Activated naive CD8-positive, alpha-beta T cell treated with anti-CD3 and anti-CD28 coated beads for 36 hours (primary cell): ENCODE measurements around the gene ZFYVE16. TPM values are rescaled to one million over a fixed set of nuclear protein-coding genes. Genes with fewer than 3 reads are reported as not detected.
"Not testable (repeated sequence)": the region's sequence is repeated elsewhere in the genome, so short reads cannot be mapped to it uniquely, and the experiment has no call there.

Experiments used
- DNase-seq: peaks from one replicate; pipeline ENCODE4 v3.0.0; 2021
- H3K27ac Mint-ChIP-seq: one replicate; pipeline ENCODE4 v1.8.0; 2022; ENCODE audit warnings: mild to moderate bottlenecking, moderate library complexity, mixed read lengths
- H3K27me3 Mint-ChIP-seq: one replicate; pipeline ENCODE4 v1.8.0; 2022; ENCODE audit warnings: mild to moderate bottlenecking, mixed read lengths
- H3K36me3 Mint-ChIP-seq: one replicate; pipeline ENCODE4 v1.8.0; 2021; ENCODE audit warnings: mild to moderate bottlenecking, mixed read lengths
- H3K4me1 Mint-ChIP-seq: one replicate; pipeline ENCODE4 v1.8.0; 2021; ENCODE audit warnings: mixed read lengths
- H3K4me3 Mint-ChIP-seq: one replicate; pipeline ENCODE4 v1.8.0; 2022; ENCODE audit warnings: mild to moderate bottlenecking, moderate library complexity, mixed read lengths
- H3K9me3 Mint-ChIP-seq: one replicate; pipeline ENCODE4 v1.8.0; 2022; ENCODE audit warnings: mixed read lengths
- total RNA-seq, 2 experiments: library from RNA; stranded (reverse); gene quantifications; one replicate each; pipeline ENCODE4 v1.2.3, GENCODE V29; 2021

ZFYVE16 gene
- total RNA-seq, 2 experiments from 2014 or later = 7.2 to 8.4 TPM

- not testable (repeated sequence) for H3K36me3 Mint-ChIP-seq
Measured at GRCh38 chr5:80493443-80493842, 85.6 kb downstream of the ZFYVE16 start.

DNA sequence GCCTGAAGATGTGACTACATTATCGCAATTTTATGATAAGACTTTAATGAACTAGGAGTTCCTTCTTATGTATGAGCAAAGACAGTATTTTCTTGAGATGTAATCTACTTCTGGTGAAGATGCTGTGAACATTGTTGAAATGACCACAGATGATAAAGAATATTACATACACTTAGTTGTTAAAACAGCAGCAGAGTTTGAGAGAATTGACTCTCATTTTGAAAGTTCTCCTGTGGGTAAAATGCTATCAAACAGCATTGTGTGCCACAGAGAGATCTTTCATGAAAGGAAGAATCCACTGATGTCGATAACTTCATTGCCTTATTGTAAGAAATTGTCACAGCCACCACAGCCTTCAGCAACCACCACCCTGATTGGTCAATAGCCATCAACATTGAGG, 88.0 kb downstream of the ZFYVE16 start:
- no peak for DNase-seq
- Mint-ChIP-seq H3K9me3 (no peaks in the 10 kb centered on the region), H3K27me3 (peaks cover 3% of the 10 kb centered on the region), H3K4me1 (no peaks in the 10 kb centered on the region), H3K4me3 (no peak overlapping the region), H3K27ac (no peak overlapping the region), H3K36me3 (no peaks in the 10 kb centered on the region)

More at GRCh38 chr5:80493443-80493842, 85.6 kb downstream of the ZFYVE16 start:
- H3K4me1 Mint-ChIP-seq, H3K27ac Mint-ChIP-seq, DNase-seq, H3K9me3 Mint-ChIP-seq, H3K27me3 Mint-ChIP-seq, H3K4me3 Mint-ChIP-seq: not testable (repeated sequence)

- H3K27ac Mint-ChIP-seq = no peak overlapping the region
- no peaks in the 10 kb centered on the region for H3K27me3 Mint-ChIP-seq
- no peak for DNase-seq
- no peak overlapping the region for H3K4me3 Mint-ChIP-seq
- H3K36me3 Mint-ChIP-seq = no peaks in the 10 kb centered on the region
- H3K4me1 Mint-ChIP-seq = no peaks in the 10 kb centered on the region
- H3K9me3 Mint-ChIP-seq = no peaks in the 10 kb centered on the region
Measured at GRCh38 chr5:80502800-80503199, 94.9 kb downstream of the ZFYVE16 start.

- Mint-ChIP-seq H3K27me3 (no peaks in the 10 kb centered on the region), H3K4me1 (no peaks in the 10 kb centered on the region), H3K9me3 (no peaks in the 10 kb centered on the region), H3K27ac (no peak overlapping the region), H3K36me3 (no peaks in the 10 kb centered on the region), H3K4me3 (no peak overlapping the region)
- no peak for DNase-seq
Measured at GRCh38 chr5:80503641-80504040, 95.8 kb downstream of the ZFYVE16 start.

DNA sequence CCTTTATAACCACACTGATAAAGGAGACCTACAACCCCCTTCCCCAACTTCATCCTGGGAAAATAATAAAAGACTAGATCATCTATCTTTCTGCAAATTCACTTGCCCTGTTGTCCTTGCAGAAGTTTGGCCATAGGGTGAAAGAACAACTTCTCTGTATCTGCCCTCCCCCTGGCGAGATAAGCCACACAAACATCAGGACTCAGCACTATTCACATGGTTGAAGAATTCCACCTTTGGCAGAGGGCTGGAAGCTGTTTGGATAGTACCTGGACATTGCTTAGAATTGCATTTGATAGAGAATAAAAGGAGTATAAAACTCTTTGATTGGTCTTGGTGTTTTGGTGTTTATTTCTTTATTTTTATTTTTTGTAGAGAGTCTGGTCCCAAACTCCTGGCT, 97.0 kb downstream of the ZFYVE16 start:
- no peaks in the 10 kb centered on the region for H3K9me3 Mint-ChIP-seq
- no peaks in the 10 kb centered on the region for H3K36me3 Mint-ChIP-seq
- DNase-seq = no peak
- no peaks in the 10 kb centered on the region for H3K4me1 Mint-ChIP-seq
- no peak overlapping the region for H3K27ac Mint-ChIP-seq
- no peak overlapping the region for H3K4me3 Mint-ChIP-seq
- no peaks in the 10 kb centered on the region for H3K27me3 Mint-ChIP-seq

DNA sequence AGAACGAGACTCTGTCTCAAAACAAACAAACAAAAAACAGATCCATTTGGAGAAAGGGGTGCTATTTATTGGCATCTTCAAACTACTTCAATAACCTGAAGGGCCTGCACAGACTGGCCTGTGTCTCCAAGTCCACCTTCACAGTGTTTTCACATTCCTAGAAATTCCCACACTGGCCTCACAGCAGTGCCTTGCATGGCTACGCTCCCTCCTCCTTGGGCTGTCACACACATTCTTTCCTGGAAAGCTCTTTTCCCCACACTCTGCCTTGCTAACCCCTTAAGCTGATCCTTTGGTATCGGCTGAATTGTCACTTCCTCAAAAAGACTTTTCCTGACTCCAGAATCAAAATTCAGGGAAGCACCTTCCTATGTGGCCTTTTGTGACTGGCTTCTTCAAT, 99.8 kb downstream of the ZFYVE16 start:
- no peaks in the 10 kb centered on the region for H3K27me3 Mint-ChIP-seq
- no peaks in the 10 kb centered on the region for H3K36me3 Mint-ChIP-seq
- H3K9me3 Mint-ChIP-seq = no peaks in the 10 kb centered on the region
- H3K4me3 Mint-ChIP-seq = no peak overlapping the region
- H3K27ac Mint-ChIP-seq = no peak overlapping the region
- no peaks in the 10 kb centered on the region for H3K4me1 Mint-ChIP-seq
- no peak for DNase-seq

DNA sequence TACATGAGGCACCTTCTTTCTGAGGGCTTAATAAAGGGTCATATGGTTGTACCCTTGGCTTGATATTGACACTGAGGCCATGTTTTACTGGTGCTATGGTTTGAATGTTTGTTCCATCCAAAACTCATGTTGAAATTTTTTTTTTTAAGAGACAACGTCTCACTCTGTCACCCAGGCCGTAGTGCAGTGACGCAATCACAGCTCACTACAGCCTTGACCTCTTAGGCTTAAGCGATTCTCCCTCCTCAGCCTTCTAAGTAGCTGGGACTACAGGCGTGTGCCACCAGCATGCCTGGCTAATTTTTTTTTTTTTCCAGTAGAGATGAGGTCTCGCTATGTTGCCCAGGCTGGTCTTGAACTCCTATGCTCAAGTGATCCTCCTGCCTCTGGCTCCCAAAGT, 101.0 kb downstream of the ZFYVE16 start:
- no peaks in the 10 kb centered on the region for H3K9me3 Mint-ChIP-seq
- H3K27ac Mint-ChIP-seq = no peak overlapping the region
- no peak overlapping the region for H3K4me3 Mint-ChIP-seq
- no peaks in the 10 kb centered on the region for H3K4me1 Mint-ChIP-seq
- H3K36me3 Mint-ChIP-seq = no peaks in the 10 kb centered on the region
- DNase-seq = no peak
- H3K27me3 Mint-ChIP-seq = no peaks in the 10 kb centered on the region

DNA sequence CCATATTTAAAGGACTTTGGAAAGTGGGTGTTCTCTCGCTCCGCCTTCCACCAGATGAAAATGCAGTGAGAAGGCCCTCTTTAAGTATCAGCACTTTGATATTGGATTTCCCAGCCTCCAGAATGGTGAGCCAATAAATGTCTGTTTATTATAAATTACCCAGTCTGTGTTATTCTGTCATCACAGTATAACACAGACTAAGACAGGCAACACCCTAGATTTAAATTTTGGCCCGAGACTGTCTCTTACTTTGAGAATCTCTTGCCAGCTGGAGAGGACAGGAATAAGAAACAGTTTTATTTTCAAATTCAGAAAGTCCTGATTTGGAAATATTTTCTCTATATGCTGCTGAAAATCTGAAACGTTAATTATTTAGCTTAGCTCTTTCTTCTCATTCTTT, 101.5 kb downstream of the ZFYVE16 start:
- Mint-ChIP-seq H3K27ac (no peak overlapping the region), H3K36me3 (no peaks in the 10 kb centered on the region), H3K9me3 (no peaks in the 10 kb centered on the region)

GRCh38 chr5:80516826-80517225, 109.0 kb downstream of the ZFYVE16 start:
- Mint-ChIP-seq H3K9me3 (no peaks in the 10 kb centered on the region), H3K27ac (no peak overlapping the region), H3K4me3 (no peak overlapping the region), H3K4me1 (peaks cover 5% of the 10 kb centered on the region), H3K27me3 (no peaks in the 10 kb centered on the region), H3K36me3 (no peaks in the 10 kb centered on the region)
- DNase-seq = peak; percentile 48

More for the DNA sequence above, 101.5 kb downstream of the ZFYVE16 start:
- DNase-seq = no peak
- Mint-ChIP-seq H3K4me1 (no peaks in the 10 kb centered on the region), H3K4me3 (no peak overlapping the region), H3K27me3 (no peaks in the 10 kb centered on the region)

Other genes starting within 250 kb of the ZFYVE16 start
- gene SERINC5, start 152.0 kb upstream of the ZFYVE16 start, total RNA-seq = 10 to 100 TPM; 22.0 to 25.1 TPM
- gene SPZ1, start 88.1 kb upstream of the ZFYVE16 start, total RNA-seq = not detected
- gene FAM151B, start 80.0 kb downstream of the ZFYVE16 start, total RNA-seq = under 1 TPM; 0.30 to 0.35 TPM
- gene ANKRD34B, start 162.2 kb downstream of the ZFYVE16 start, total RNA-seq = not detected
- gene MSH3, start 246.6 kb downstream of the ZFYVE16 start, total RNA-seq = 10 to 100 TPM; 22.6 to 22.9 TPM
- gene DHFR, start 246.9 kb downstream of the ZFYVE16 start, total RNA-seq = 100 to 1,000 TPM; 110 to 112 TPM